ENCODE measurements around the gene CDH13. TPM values are rescaled to one million over a fixed set of nuclear protein-coding genes. Genes with fewer than 3 reads are reported as not detected.

The CDH13 gene
- total RNA-seq, 1 donor from 2014 or later, result 2.3 TPM

- Mint-ChIP-seq H3K4me1 (ENCODE audit: unreplicated experiment) (no peaks in the 10 kb centered on the region), H3K4me3 (ENCODE audit: unreplicated experiment) (no peak overlapping the region), H3K27me3 (ENCODE audit: unreplicated experiment) (peaks cover 2% of the 10 kb centered on the region), H3K36me3 (ENCODE audit: low read depth, unreplicated experiment) (no peaks in the 10 kb centered on the region), H3K9me3 (ENCODE audit: unreplicated experiment) (no peaks in the 10 kb centered on the region), H3K27ac (ENCODE audit: unreplicated experiment) (no peak overlapping the region)
- TF ChIP-seq CTCF (IDR thresholded peaks at IDR 0.05; ENCODE audit: unreplicated experiment), result no peak
- no peak for DNase-seq (ENCODE audit: low spot score)
Measured at GRCh38 chr16:83248735-83249463, 622.1 kb downstream of the CDH13 start.

GRCh38 chr16:83253521-83253920, 626.8 kb downstream of the CDH13 start:
- H3K36me3 Mint-ChIP-seq (ENCODE audit: low read depth, unreplicated experiment), result no peaks in the 10 kb centered on the region
- peaks cover 1% of the 10 kb centered on the region for H3K27me3 Mint-ChIP-seq (ENCODE audit: unreplicated experiment)
- DNase-seq (ENCODE audit: low spot score), result no peak
- no peak overlapping the region for H3K27ac Mint-ChIP-seq (ENCODE audit: unreplicated experiment)
- no peaks in the 10 kb centered on the region for H3K9me3 Mint-ChIP-seq (ENCODE audit: unreplicated experiment)
- no peaks in the 10 kb centered on the region for H3K4me1 Mint-ChIP-seq (ENCODE audit: unreplicated experiment)
- no peak for TF ChIP-seq CTCF (IDR thresholded peaks at IDR 0.05; ENCODE audit: unreplicated experiment)
- no peak overlapping the region for H3K4me3 Mint-ChIP-seq (ENCODE audit: unreplicated experiment)

- Mint-ChIP-seq H3K4me3 (ENCODE audit: unreplicated experiment) (no peak overlapping the region), H3K36me3 (ENCODE audit: low read depth, unreplicated experiment) (no peaks in the 10 kb centered on the region), H3K27me3 (ENCODE audit: unreplicated experiment) (peaks cover 3% of the 10 kb centered on the region), H3K27ac (ENCODE audit: unreplicated experiment) (no peak overlapping the region), H3K4me1 (ENCODE audit: unreplicated experiment) (no peaks in the 10 kb centered on the region), H3K9me3 (ENCODE audit: unreplicated experiment) (no peaks in the 10 kb centered on the region)
- no peak for TF ChIP-seq CTCF (IDR thresholded peaks at IDR 0.05; ENCODE audit: unreplicated experiment)
- no peak for DNase-seq (ENCODE audit: low spot score)
Measured at GRCh38 chr16:83258366-83258928, 631.7 kb downstream of the CDH13 start.

- no peaks in the 10 kb centered on the region for H3K36me3 Mint-ChIP-seq (ENCODE audit: low read depth, unreplicated experiment)
Measured at GRCh38 chr16:83266848-83267553, 640.2 kb downstream of the CDH13 start.

More at GRCh38 chr16:83266848-83267553, 640.2 kb downstream of the CDH13 start:
- Mint-ChIP-seq H3K9me3 (ENCODE audit: unreplicated experiment) (no peaks in the 10 kb centered on the region), H3K4me1 (ENCODE audit: unreplicated experiment) (no peaks in the 10 kb centered on the region), H3K27me3 (ENCODE audit: unreplicated experiment) (no peaks in the 10 kb centered on the region), H3K27ac (ENCODE audit: unreplicated experiment) (no peak overlapping the region), H3K4me3 (ENCODE audit: unreplicated experiment) (no peak overlapping the region)
- no peak for DNase-seq (ENCODE audit: low spot score)
- no peak for TF ChIP-seq CTCF (IDR thresholded peaks at IDR 0.05; ENCODE audit: unreplicated experiment)

Data from endothelial cell (in vitro differentiated cells).